CD1c-positive myeloid dendritic cell (primary cell): Measurements from ENCODE around the gene CENPP.
A peak's percentile ranks its signal among the peaks of the same experiment; 100 is the strongest.

Experiments
- DNase-seq: peaks from one replicate; pipeline ENCODE4 v3.0.0-alpha.2; 2016; ENCODE audit errors: extremely low spot score

Gene CENPP

GRCh38 chr9:92380603-92381002, 54.9 kb downstream of the CENPP start:
- no peak for DNase-seq

- DNase-seq, result no peak
Measured at GRCh38 chr9:92381775-92382174, 56.0 kb downstream of the CENPP start.

- DNase-seq, result no peak
Measured at GRCh38 chr9:92384375-92384774, 58.6 kb downstream of the CENPP start.

- DNase-seq, result no peak
Measured at GRCh38 chr9:92385001-92385400, 59.2 kb downstream of the CENPP start.

GRCh38 chr9:92385477-92385876, 59.7 kb downstream of the CENPP start:
- DNase-seq, result no peak

- DNase-seq, result no peak
Measured at GRCh38 chr9:92385953-92386352, 60.2 kb downstream of the CENPP start.

- DNase-seq, result no peak
Measured at GRCh38 chr9:92392690-92393089, 66.9 kb downstream of the CENPP start.

- DNase-seq, result no peak
Measured at GRCh38 chr9:92393686-92394085, 67.9 kb downstream of the CENPP start.

- no peak for DNase-seq
Measured at GRCh38 chr9:92395617-92396016, 69.9 kb downstream of the CENPP start.

- no peak for DNase-seq
Measured at GRCh38 chr9:92397853-92398252, 72.1 kb downstream of the CENPP start.

GRCh38 chr9:92402360-92402759, 76.6 kb downstream of the CENPP start:
- no peak for DNase-seq

- no peak for DNase-seq
Measured at GRCh38 chr9:92402826-92403745, 77.3 kb downstream of the CENPP start.

GRCh38 chr9:92404042-92404836, 78.5 kb downstream of the CENPP start, which contains the start of gene OGN:
TSS of gene OGN (minus strand) at chr9:92404578. CDS start at chr9:92403407, 1,171 bp downstream.
- no peak for DNase-seq

GRCh38 chr9:92405818-92406217, 80.1 kb downstream of the CENPP start:
- DNase-seq, result no peak

- peak; percentile 74 for DNase-seq
Measured at GRCh38 chr9:92406477-92406876, 80.7 kb downstream of the CENPP start.

GRCh38 chr9:92407818-92408217, 82.1 kb downstream of the CENPP start:
- no peak for DNase-seq

- DNase-seq, result no peak
Measured at GRCh38 chr9:92408747-92409478, 83.2 kb downstream of the CENPP start.

- peak; percentile 12 for DNase-seq
Measured at GRCh38 chr9:92411157-92411556, 85.4 kb downstream of the CENPP start.

GRCh38 chr9:92414566-92414965, 88.8 kb downstream of the CENPP start:
- no peak for DNase-seq

GRCh38 chr9:92422611-92423338, 97.0 kb downstream of the CENPP start:
- DNase-seq, result no peak

- no peak for DNase-seq
Measured at GRCh38 chr9:92423612-92424011, 97.9 kb downstream of the CENPP start.
